Neural cell (in vitro differentiated cells): Measurements from ENCODE around the gene UBASH3B. TPM values are rescaled to one million over a fixed set of nuclear protein-coding genes. Genes with fewer than 3 reads are reported as not detected.

Source experiments
- polyA plus RNA-seq: library from polyadenylated mRNA; depleted of rRNA; stranded (reverse); fragments of >200 nt; gene quantifications from 2 replicates; pipeline ENCODE4 v1.2.3, GENCODE V29; 2014
- small RNA-seq, 3 experiments: library from RNA; depleted of rRNA; stranded (forward); fragments of <200 nt; gene quantifications; one replicate each; pipeline ENCODE3, GENCODE V24; 2012

Gene UBASH3B
- polyA plus RNA-seq, 1 donor from 2014 or later: 4.2 TPM

Small RNA genes lying within 50 kb of the gene (small RNA-seq; reads per million reads assigned to genes)
- 0 reads per million in 3 experiments for gene RF01210

Other genes with a start within 250 kb of the UBASH3B start
- not detected in 2 replicates for gene CRTAM, start 182.8 kb downstream of the UBASH3B start, polyA plus RNA-seq
- gene JHY, start 227.0 kb downstream of the UBASH3B start, polyA plus RNA-seq: 0.37 and 1.0 TPM in 2 replicates